ENCODE results near the gene SLC37A1. TPM values are rescaled to one million over a fixed set of nuclear protein-coding genes. Genes with fewer than 3 reads are reported as not detected.

Gene SLC37A1
- total RNA-seq, 1 donor from 2014 or later: 60.2 TPM

- DNase-seq (ENCODE audit: low spot score, unreplicated experiment): no peak
- no peak for TF ChIP-seq CTCF (IDR thresholded peaks at IDR 0.05; ENCODE audit: unreplicated experiment)
- peaks cover 6% of the 10 kb centered on the region for H3K4me1 Mint-ChIP-seq (ENCODE audit: low read depth)
- H3K9me3 Mint-ChIP-seq (ENCODE audit: low read depth): peaks cover 23% of the 10 kb centered on the region
- H3K4me3 Mint-ChIP-seq (ENCODE audit: low read depth): no peak overlapping the region
- no peak overlapping the region for H3K27ac Mint-ChIP-seq
- peaks cover 69% of the 10 kb centered on the region for H3K36me3 Mint-ChIP-seq (ENCODE audit: insufficient read depth)
- H3K27me3 Mint-ChIP-seq: no peaks in the 10 kb centered on the region
Observed at GRCh38 chr21:42572906-42573495, 59.3 kb downstream of the SLC37A1 start.

GRCh38 chr21:42574234-42575027 is 60.8 kb downstream of the SLC37A1 start:
- peaks cover 75% of the 10 kb centered on the region for H3K36me3 Mint-ChIP-seq (ENCODE audit: insufficient read depth)
- no peak overlapping the region for H3K27ac Mint-ChIP-seq
- TF ChIP-seq CTCF (IDR thresholded peaks at IDR 0.05; ENCODE audit: unreplicated experiment): no peak
- H3K9me3 Mint-ChIP-seq (ENCODE audit: low read depth): peaks cover 24% of the 10 kb centered on the region
- H3K4me3 Mint-ChIP-seq (ENCODE audit: low read depth): no peak overlapping the region
- no peaks in the 10 kb centered on the region for H3K27me3 Mint-ChIP-seq
- DNase-seq (ENCODE audit: low spot score, unreplicated experiment): no peak
- H3K4me1 Mint-ChIP-seq (ENCODE audit: low read depth): peaks cover 6% of the 10 kb centered on the region

GRCh38 chr21:42575111-42575510 is 61.5 kb downstream of the SLC37A1 start:
- DNase-seq (ENCODE audit: low spot score, unreplicated experiment): no peak
- no peak overlapping the region for H3K27ac Mint-ChIP-seq
- H3K27me3 Mint-ChIP-seq: no peaks in the 10 kb centered on the region
- peaks cover 6% of the 10 kb centered on the region for H3K4me1 Mint-ChIP-seq (ENCODE audit: low read depth)
- H3K9me3 Mint-ChIP-seq (ENCODE audit: low read depth): peaks cover 24% of the 10 kb centered on the region
- TF ChIP-seq CTCF (IDR thresholded peaks at IDR 0.05; ENCODE audit: unreplicated experiment): no peak
- no peak overlapping the region for H3K4me3 Mint-ChIP-seq (ENCODE audit: low read depth)
- peaks cover 71% of the 10 kb centered on the region for H3K36me3 Mint-ChIP-seq (ENCODE audit: insufficient read depth)

GRCh38 chr21:42576639-42577038 is 63.0 kb downstream of the SLC37A1 start:
- no peak for DNase-seq (ENCODE audit: low spot score, unreplicated experiment)
- Mint-ChIP-seq H3K27me3 (no peaks in the 10 kb centered on the region), H3K9me3 (ENCODE audit: low read depth) (peaks cover 24% of the 10 kb centered on the region), H3K4me3 (ENCODE audit: low read depth) (no peak overlapping the region), H3K4me1 (ENCODE audit: low read depth) (no peaks in the 10 kb centered on the region), H3K27ac (no peak overlapping the region), H3K36me3 (ENCODE audit: insufficient read depth) (peaks cover 66% of the 10 kb centered on the region)
- no peak for TF ChIP-seq CTCF (IDR thresholded peaks at IDR 0.05; ENCODE audit: unreplicated experiment)

GRCh38 chr21:42578034-42578433 is 64.4 kb downstream of the SLC37A1 start:
- Mint-ChIP-seq H3K4me1 (ENCODE audit: low read depth) (no peaks in the 10 kb centered on the region), H3K36me3 (ENCODE audit: insufficient read depth) (peaks cover 58% of the 10 kb centered on the region), H3K9me3 (ENCODE audit: low read depth) (peaks cover 24% of the 10 kb centered on the region), H3K4me3 (ENCODE audit: low read depth) (no peak overlapping the region), H3K27ac (no peak overlapping the region), H3K27me3 (no peaks in the 10 kb centered on the region)
- TF ChIP-seq CTCF (IDR thresholded peaks at IDR 0.05; ENCODE audit: unreplicated experiment): no peak
- no peak for DNase-seq (ENCODE audit: low spot score, unreplicated experiment)
